ENCODE measurements around the gene MTARC2.

MTARC2 gene

GRCh38 chr1:220768126-220768601 is 20.0 kb downstream of the MTARC2 start:
- DNase-seq, result no peak

- no peak for DNase-seq
Observed at GRCh38 chr1:220769205-220769604, 21.1 kb downstream of the MTARC2 start.

- no peak for DNase-seq
Observed at GRCh38 chr1:220770245-220770913, 22.3 kb downstream of the MTARC2 start.

- no peak for DNase-seq
Observed at GRCh38 chr1:220772846-220773245, 24.7 kb downstream of the MTARC2 start.

GRCh38 chr1:220775240-220775853 is 27.2 kb downstream of the MTARC2 start:
- DNase-seq, result peak in 18 of 51 donors; percentile 3 to 52 (median 18)

GRCh38 chr1:220776254-220776653 is 28.1 kb downstream of the MTARC2 start:
- DNase-seq, result no peak

- DNase-seq, result peak in 49 of 51 donors; percentile 13 to 86 (median 66)
Observed at GRCh38 chr1:220776720-220777326, 28.7 kb downstream of the MTARC2 start.

- no peak for DNase-seq
Observed at GRCh38 chr1:220783453-220783852, 35.3 kb downstream of the MTARC2 start.

- DNase-seq, result no peak
Observed at GRCh38 chr1:220784751-220785150, 36.6 kb downstream of the MTARC2 start.

GRCh38 chr1:220785166-220786056 is 37.3 kb downstream of the MTARC2 start:
- DNase-seq, result no peak

GRCh38 chr1:220786057-220786336 is 37.9 kb downstream of the MTARC2 start:
- DNase-seq, result peak in 5 of 51 donors; percentile 11 to 80 (median 26)

GRCh38 chr1:220786337-220787068 is 38.4 kb downstream of the MTARC2 start, which contains the start of gene MTARC1:
MTARC1 (plus strand) TSS chr1:220786913; CDS start chr1:220786945, 32 bp downstream.
- peak in 42 of 51 donors; percentile 14 to 80 (median 58) for DNase-seq

- DNase-seq, result peak in 17 of 51 donors; percentile 7 to 80 (median 36)
Observed at GRCh38 chr1:220787069-220787619, 39.0 kb downstream of the MTARC2 start.

- no peak for DNase-seq
Observed at GRCh38 chr1:220788900-220789299, 40.8 kb downstream of the MTARC2 start.

GRCh38 chr1:220789532-220790147 is 41.5 kb downstream of the MTARC2 start:
- no peak for DNase-seq

- no peak for DNase-seq
Observed at GRCh38 chr1:220791285-220791684, 43.2 kb downstream of the MTARC2 start.

GRCh38 chr1:220791956-220792355 is 43.8 kb downstream of the MTARC2 start:
- DNase-seq, result peak in 2 of 51 donors; percentile 7 to 26

GRCh38 chr1:220796530-220796929 is 48.4 kb downstream of the MTARC2 start:
- no peak for DNase-seq

GRCh38 chr1:220797044-220797443 is 48.9 kb downstream of the MTARC2 start:
- DNase-seq, result no peak

GRCh38 chr1:220797553-220797952 is 49.4 kb downstream of the MTARC2 start:
- no peak for DNase-seq

Measured in hypothalamus (tissue), 51 donors.